HPDE6-E6E7 (cell line): ENCODE data around the gene TANC1.

Experiments
- DNase-seq: peaks from one replicate; pipeline ENCODE4 v3.0.0; 2011; ENCODE audit warnings: missing footprints; ENCODE audit errors: extremely low spot score

Gene TANC1

GRCh38 chr2:158968396-158969161 is at the start of gene TANC1:
Gene TANC1 (plus strand): TSS chr2:158968640. CDS start chr2:159065911, 97,271 bp downstream.
- peak; percentile 70 for DNase-seq

GRCh38 chr2:158921599-158922408 is 46.6 kb upstream of the TANC1 start:
- DNase-seq, result no peak

GRCh38 chr2:158922601-158923000 is 45.8 kb upstream of the TANC1 start:
- no peak for DNase-seq

- DNase-seq, result no peak
Observed at GRCh38 chr2:158923180-158923594, 45.3 kb upstream of the TANC1 start.

- no peak for DNase-seq
Observed at GRCh38 chr2:158923641-158924040, 44.8 kb upstream of the TANC1 start.

GRCh38 chr2:158926478-158926948 is 41.9 kb upstream of the TANC1 start:
- no peak for DNase-seq

GRCh38 chr2:158928515-158928914 is 39.9 kb upstream of the TANC1 start:
- DNase-seq, result no peak

GRCh38 chr2:158928965-158929364 is 39.5 kb upstream of the TANC1 start:
- DNase-seq, result no peak

GRCh38 chr2:158931572-158931971 is 36.9 kb upstream of the TANC1 start:
- DNase-seq, result peak; percentile 26

- DNase-seq, result no peak
Observed at GRCh38 chr2:158932131-158932645, 36.3 kb upstream of the TANC1 start.

GRCh38 chr2:158934170-158934569 is 34.3 kb upstream of the TANC1 start:
- DNase-seq, result no peak

GRCh38 chr2:158935617-158936016 is 32.8 kb upstream of the TANC1 start:
- DNase-seq, result no peak

- DNase-seq, result peak; percentile 55
Observed at GRCh38 chr2:158936978-158937377, 31.5 kb upstream of the TANC1 start.

- no peak for DNase-seq
Observed at GRCh38 chr2:158940356-158940755, 28.1 kb upstream of the TANC1 start.

GRCh38 chr2:158943973-158944372 is 24.5 kb upstream of the TANC1 start:
- no peak for DNase-seq

- DNase-seq, result no peak
Observed at GRCh38 chr2:158948964-158949699, 19.3 kb upstream of the TANC1 start.

- DNase-seq, result no peak
Observed at GRCh38 chr2:158953454-158953853, 15.0 kb upstream of the TANC1 start.

- DNase-seq, result peak; percentile 26
Observed at GRCh38 chr2:158953926-158954763, 14.3 kb upstream of the TANC1 start.

- no peak for DNase-seq
Observed at GRCh38 chr2:158955842-158956365, 12.5 kb upstream of the TANC1 start.

- DNase-seq, result no peak
Observed at GRCh38 chr2:158958365-158958764, 10.1 kb upstream of the TANC1 start.

- DNase-seq, result no peak
Observed at GRCh38 chr2:158960193-158960592, 8.2 kb upstream of the TANC1 start.
